Loucy (cell line): Measurements from ENCODE around the gene GCNT2.

Experiments used
- H2AFZ ChIP-seq: fragments of 200-600 bp; sonication (generic); 2 replicates; pipeline ENCODE4 v1.6.0; 2016; ENCODE audit warnings: antibody characterized with exemption, mild to moderate bottlenecking, low read length, moderate library complexity
- H3F3A ChIP-seq: fragments of 200-600 bp; 2 replicates; pipeline ENCODE4 v1.6.0; 2016; ENCODE audit warnings: antibody characterized with exemption, low read depth, mild to moderate bottlenecking
- H3K27me3 ChIP-seq: fragments of 200-600 bp; sonication (generic); 2 replicates; pipeline ENCODE4 v1.6.1; 2014; ENCODE audit warnings: low read length, mild to moderate bottlenecking; ENCODE audit not compliant: insufficient read depth, poor library complexity, severe bottlenecking
- H3K36me3 ChIP-seq: fragments of 200-600 bp; sonication (generic); 2 replicates; pipeline ENCODE4 v1.6.1; 2016; ENCODE audit warnings: low read length; ENCODE audit not compliant: insufficient read depth
- H3K4me1 ChIP-seq: fragments of 200-600 bp; sonication (generic); 2 replicates; pipeline ENCODE4 v1.5.1; 2014; ENCODE audit warnings: low read length, mild to moderate bottlenecking; ENCODE audit not compliant: insufficient read depth, poor library complexity, severe bottlenecking
- H3K4me2 ChIP-seq: fragments of 200-600 bp; sonication (generic); 2 replicates; pipeline ENCODE4 v1.6.0; 2014; ENCODE audit warnings: antibody characterized with exemption, low read length, low read depth, mild to moderate bottlenecking; ENCODE audit not compliant: poor library complexity, severe bottlenecking
- H3K4me3 ChIP-seq: fragments of 200-600 bp; sonication (generic); 2 replicates; pipeline ENCODE4 v1.5.1; 2014; ENCODE audit warnings: low read length, mild to moderate bottlenecking, mixed read lengths; ENCODE audit not compliant: poor library complexity, severe bottlenecking
- H3K79me2 ChIP-seq: fragments of 200-600 bp; sonication (generic); 2 replicates; pipeline ENCODE4 v1.6.1; 2014; ENCODE audit warnings: low read length; ENCODE audit not compliant: insufficient read depth
- H3K9ac ChIP-seq: fragments of 200-600 bp; sonication (generic); 2 replicates; pipeline ENCODE4 v1.6.0; 2014; ENCODE audit warnings: mild to moderate bottlenecking, low read depth, low read length, moderate library complexity; ENCODE audit not compliant: poor library complexity, severe bottlenecking
- H3K9me2 ChIP-seq: fragments of 200-600 bp; sonication (generic); replicated peaks from 2 replicates; pipeline ENCODE4 v1.6.1; 2016; ENCODE audit warnings: low read depth, low read length, mixed read lengths
- H3K9me3 ChIP-seq: fragments of 200-600 bp; sonication (generic); 2 replicates; pipeline ENCODE4 v1.6.1; 2014; ENCODE audit warnings: mild to moderate bottlenecking, antibody characterized with exemption, low read length, low read depth; ENCODE audit not compliant: insufficient read depth
- H4K20me1 ChIP-seq: fragments of 200-600 bp; sonication (generic); 2 replicates; pipeline ENCODE4 v1.6.0; 2014; ENCODE audit warnings: antibody characterized with exemption, low read length, mild to moderate bottlenecking; ENCODE audit not compliant: insufficient read depth, poor library complexity, severe bottlenecking
- EZH2phosphoT487 ChIP-seq: fragments of 200-600 bp; IDR thresholded peaks from 2 replicates; pipeline ENCODE4 v1.6.1; 2018; ENCODE audit warnings: antibody characterized with exemption, mild to moderate bottlenecking, moderate library complexity, borderline replicate concordance
- TF ChIP-seq, protein P1 (sequence below): fragments of 200-600 bp; sonication (generic); conservative IDR thresholded peaks from 2 replicates; pipeline ENCODE4 v1.5.1; 2014; ENCODE audit warnings: mild to moderate bottlenecking, antibody characterized with exemption, low read length

Gene GCNT2

DNA sequence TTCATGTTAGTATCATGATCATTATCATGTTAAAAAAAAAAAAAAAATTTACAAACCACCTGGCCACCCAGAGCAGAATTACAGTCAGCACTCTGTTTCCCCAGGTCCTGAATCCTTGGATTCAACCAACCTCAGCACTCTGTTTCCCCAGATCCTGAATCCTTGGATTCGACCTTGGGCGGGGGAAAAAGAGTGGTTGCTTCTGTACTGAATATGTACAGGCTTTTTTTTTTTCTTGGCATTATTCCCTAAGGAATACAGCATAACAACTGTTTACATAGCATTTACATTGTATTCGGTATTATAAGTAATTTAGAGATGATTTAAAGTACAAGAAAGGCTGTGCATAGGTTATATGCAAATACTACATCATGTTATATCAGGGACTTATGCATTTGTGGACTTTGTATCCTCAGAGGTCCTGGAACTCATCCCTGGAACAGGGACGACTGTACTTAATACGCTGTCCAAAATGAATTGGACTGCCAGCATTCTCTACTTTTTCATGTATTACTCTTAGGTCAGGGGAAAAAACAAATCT is 31.2 kb downstream of the GCNT2 start:
- Histone ChIP-seq H3K27me3 (no peaks in the 10 kb centered on the region), H3K36me3 (no peaks in the 10 kb centered on the region), H3K79me2 (0 out of 2 replicates have a peak, but pooled peaks cover 4% of the 10 kb centered on the region), H3K4me2 (no peak overlapping the region), H3K9me3 (no peaks in the 10 kb centered on the region), H4K20me1 (no peaks in the 10 kb centered on the region), H3K4me3 (no peak overlapping the region), H3K4me1 (no peaks in the 10 kb centered on the region), H3K9ac (no peak overlapping the region), H3K9me2 (no peaks in the 10 kb centered on the region), H2AFZ (no peak overlapping the region), H3F3A (no peaks in the 10 kb centered on the region)
- no peak for TF ChIP-seq EZH2phosphoT487
- TF ChIP-seq, protein P1, sequence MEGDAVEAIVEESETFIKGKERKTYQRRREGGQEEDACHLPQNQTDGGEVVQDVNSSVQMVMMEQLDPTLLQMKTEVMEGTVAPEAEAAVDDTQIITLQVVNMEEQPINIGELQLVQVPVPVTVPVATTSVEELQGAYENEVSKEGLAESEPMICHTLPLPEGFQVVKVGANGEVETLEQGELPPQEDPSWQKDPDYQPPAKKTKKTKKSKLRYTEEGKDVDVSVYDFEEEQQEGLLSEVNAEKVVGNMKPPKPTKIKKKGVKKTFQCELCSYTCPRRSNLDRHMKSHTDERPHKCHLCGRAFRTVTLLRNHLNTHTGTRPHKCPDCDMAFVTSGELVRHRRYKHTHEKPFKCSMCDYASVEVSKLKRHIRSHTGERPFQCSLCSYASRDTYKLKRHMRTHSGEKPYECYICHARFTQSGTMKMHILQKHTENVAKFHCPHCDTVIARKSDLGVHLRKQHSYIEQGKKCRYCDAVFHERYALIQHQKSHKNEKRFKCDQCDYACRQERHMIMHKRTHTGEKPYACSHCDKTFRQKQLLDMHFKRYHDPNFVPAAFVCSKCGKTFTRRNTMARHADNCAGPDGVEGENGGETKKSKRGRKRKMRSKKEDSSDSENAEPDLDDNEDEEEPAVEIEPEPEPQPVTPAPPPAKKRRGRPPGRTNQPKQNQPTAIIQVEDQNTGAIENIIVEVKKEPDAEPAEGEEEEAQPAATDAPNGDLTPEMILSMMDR, result no peak

DNA sequence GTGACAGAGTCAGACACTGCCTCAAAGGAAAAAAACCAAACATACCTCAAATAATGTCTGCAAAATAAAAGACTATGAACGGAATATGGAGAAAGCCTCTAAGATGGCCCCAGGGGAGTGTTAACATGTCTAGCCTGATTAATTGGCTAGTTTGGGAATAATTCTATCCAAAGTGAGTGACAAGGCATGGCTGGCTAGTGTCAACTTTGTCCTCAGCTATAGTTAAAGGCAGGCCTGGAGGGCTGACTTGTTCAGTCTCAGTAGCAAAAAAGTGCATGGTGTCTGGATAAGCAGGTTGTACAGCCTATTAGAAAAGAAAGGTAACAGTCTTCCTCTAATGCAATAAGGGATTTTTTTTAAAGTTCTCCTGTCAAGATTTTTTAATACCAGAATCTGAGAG is 32.7 kb downstream of the GCNT2 start:
- no peak overlapping the region for H3K4me2 ChIP-seq
- no peaks in the 10 kb centered on the region for H3K9me3 ChIP-seq
- H2AFZ ChIP-seq, result no peak overlapping the region
- H4K20me1 ChIP-seq, result no peaks in the 10 kb centered on the region
- H3K36me3 ChIP-seq, result no peaks in the 10 kb centered on the region
- 0 out of 2 replicates have a peak, but pooled peaks cover 4% of the 10 kb centered on the region for H3K79me2 ChIP-seq
- H3K4me1 ChIP-seq, result no peaks in the 10 kb centered on the region
- no peaks in the 10 kb centered on the region for H3K9me2 ChIP-seq
- H3K27me3 ChIP-seq, result no peaks in the 10 kb centered on the region
- no peak for TF ChIP-seq EZH2phosphoT487
- TF ChIP-seq, protein P1, result no peak
- H3K9ac ChIP-seq, result no peak overlapping the region
- H3F3A ChIP-seq, result no peaks in the 10 kb centered on the region
- no peak overlapping the region for H3K4me3 ChIP-seq

DNA sequence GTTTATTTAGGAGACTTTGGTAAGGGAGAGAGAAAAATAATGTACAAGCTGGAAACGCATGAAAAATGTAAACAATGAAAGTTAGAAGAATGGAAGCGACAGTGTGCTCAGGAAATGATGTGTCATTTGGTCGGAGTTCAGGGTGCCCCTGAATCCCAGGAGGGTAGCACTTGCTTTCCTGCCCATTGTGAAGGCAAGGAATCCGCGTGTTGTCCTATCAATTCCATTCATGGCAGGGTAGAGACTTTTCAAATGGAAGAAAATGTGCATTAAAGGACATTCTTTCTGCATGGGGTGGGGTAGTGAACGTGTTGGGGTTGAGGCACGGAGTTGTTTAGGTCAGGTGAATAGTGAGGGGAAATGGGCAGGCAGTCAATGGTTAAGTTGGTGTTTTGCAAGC is 33.7 kb downstream of the GCNT2 start:
- TF ChIP-seq, protein P1, result no peak
- TF ChIP-seq EZH2phosphoT487, result no peak
- Histone ChIP-seq H4K20me1 (no peaks in the 10 kb centered on the region), H3K9me3 (no peaks in the 10 kb centered on the region), H3K36me3 (no peaks in the 10 kb centered on the region), H2AFZ (no peak overlapping the region), H3K4me1 (no peaks in the 10 kb centered on the region), H3K27me3 (no peaks in the 10 kb centered on the region), H3K9ac (no peak overlapping the region), H3K4me3 (no peak overlapping the region), H3K79me2 (0 out of 2 replicates have a peak, but pooled peaks cover 4% of the 10 kb centered on the region), H3F3A (no peaks in the 10 kb centered on the region), H3K4me2 (no peak overlapping the region), H3K9me2 (no peaks in the 10 kb centered on the region)
